Measurements from ENCODE around the gene KLHL33.
"Not testable (repeated sequence)": the region's sequence is repeated elsewhere in the genome, so short reads cannot be mapped to it uniquely, and the experiment has no call there.

The KLHL33 gene

GRCh38 chr14:20446889-20447288 lies 10.9 kb upstream of the KLHL33 start:
- DNase-seq: no peak

- not testable (repeated sequence) for DNase-seq
These were observed 7.7 kb upstream of the KLHL33 start for GRCh38 chr14:20443650-20444049.

- DNase-seq: no peak
These were observed 5.5 kb upstream of the KLHL33 start for GRCh38 chr14:20441461-20441860.

GRCh38 chr14:20440882-20441281 lies 4.9 kb upstream of the KLHL33 start:
- DNase-seq: peak; percentile 55

- no peak for DNase-seq
These were observed 4.5 kb upstream of the KLHL33 start for GRCh38 chr14:20440465-20440864.

GRCh38 chr14:20438664-20439063 lies 2.7 kb upstream of the KLHL33 start:
- no peak for DNase-seq

- no peak for DNase-seq
These were observed 393 bp upstream of the KLHL33 start for GRCh38 chr14:20436363-20436755.

GRCh38 chr14:20434701-20435581 lies 1.0 kb downstream of the KLHL33 start:
- no peak for DNase-seq

- no peak for DNase-seq
These were observed 5.9 kb downstream of the KLHL33 start for GRCh38 chr14:20429801-20430669.

GRCh38 chr14:20428802-20429201 lies 7.2 kb downstream of the KLHL33 start:
- no peak for DNase-seq

GRCh38 chr14:20428010-20428365 lies 8.0 kb downstream of the KLHL33 start:
- DNase-seq: no peak

GRCh38 chr14:20427231-20428009 lies 8.5 kb downstream of the KLHL33 start:
- no peak for DNase-seq

- DNase-seq: no peak
These were observed 11.1 kb downstream of the KLHL33 start for GRCh38 chr14:20424851-20425250.

- no peak for DNase-seq
These were observed 13.1 kb downstream of the KLHL33 start for GRCh38 chr14:20422886-20423285.

GRCh38 chr14:20421267-20421666 lies 14.7 kb downstream of the KLHL33 start:
- no peak for DNase-seq

GRCh38 chr14:20419419-20419818 lies 16.5 kb downstream of the KLHL33 start:
- no peak for DNase-seq

GRCh38 chr14:20418501-20418909 lies 17.5 kb downstream of the KLHL33 start:
- DNase-seq: no peak

GRCh38 chr14:20417250-20418186 lies 18.4 kb downstream of the KLHL33 start:
- no peak for DNase-seq

GRCh38 chr14:20416223-20416622 lies 19.7 kb downstream of the KLHL33 start:
- no peak for DNase-seq

- peak; percentile 55 for DNase-seq
These were observed 20.2 kb downstream of the KLHL33 start for GRCh38 chr14:20415782-20416206.

- peak; percentile 48 for DNase-seq
These were observed 22.3 kb downstream of the KLHL33 start for GRCh38 chr14:20413744-20414082.

Data from CD4-positive, alpha-beta T cell treated with Interleukin-17A for 4 hours (primary cell).